ENCODE measurements around the gene PIK3C2A.

DNA sequence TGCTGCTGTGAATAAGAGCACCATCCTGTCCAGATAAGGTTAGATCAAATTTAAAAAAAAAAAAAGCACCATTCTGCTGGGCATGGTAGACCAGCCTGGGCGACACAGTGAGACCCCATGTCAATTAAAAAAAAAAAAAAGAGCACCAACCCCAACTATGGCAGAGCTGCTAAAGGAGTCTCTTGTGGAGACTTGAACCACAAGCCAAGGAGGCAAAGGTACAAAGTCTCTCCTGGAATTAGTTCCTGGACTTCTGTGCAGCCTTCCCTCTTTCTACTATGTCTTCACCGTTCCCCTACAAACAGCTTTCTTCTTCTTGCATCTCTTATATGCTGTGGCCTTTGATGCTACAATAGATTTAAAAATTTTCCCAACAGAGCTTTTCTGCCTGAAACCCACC is 1.3 kb downstream of the PIK3C2A start:
- TF ChIP-seq, protein P1, sequence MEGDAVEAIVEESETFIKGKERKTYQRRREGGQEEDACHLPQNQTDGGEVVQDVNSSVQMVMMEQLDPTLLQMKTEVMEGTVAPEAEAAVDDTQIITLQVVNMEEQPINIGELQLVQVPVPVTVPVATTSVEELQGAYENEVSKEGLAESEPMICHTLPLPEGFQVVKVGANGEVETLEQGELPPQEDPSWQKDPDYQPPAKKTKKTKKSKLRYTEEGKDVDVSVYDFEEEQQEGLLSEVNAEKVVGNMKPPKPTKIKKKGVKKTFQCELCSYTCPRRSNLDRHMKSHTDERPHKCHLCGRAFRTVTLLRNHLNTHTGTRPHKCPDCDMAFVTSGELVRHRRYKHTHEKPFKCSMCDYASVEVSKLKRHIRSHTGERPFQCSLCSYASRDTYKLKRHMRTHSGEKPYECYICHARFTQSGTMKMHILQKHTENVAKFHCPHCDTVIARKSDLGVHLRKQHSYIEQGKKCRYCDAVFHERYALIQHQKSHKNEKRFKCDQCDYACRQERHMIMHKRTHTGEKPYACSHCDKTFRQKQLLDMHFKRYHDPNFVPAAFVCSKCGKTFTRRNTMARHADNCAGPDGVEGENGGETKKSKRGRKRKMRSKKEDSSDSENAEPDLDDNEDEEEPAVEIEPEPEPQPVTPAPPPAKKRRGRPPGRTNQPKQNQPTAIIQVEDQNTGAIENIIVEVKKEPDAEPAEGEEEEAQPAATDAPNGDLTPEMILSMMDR (IDR thresholded peaks at IDR 0.05; ENCODE audit: insufficient read depth, low read length, poor library complexity, severe bottlenecking) = no peak
- no peak for TF ChIP-seq EZH2phosphoT487 (conservative IDR thresholded peaks at IDR 0.05; ENCODE audit: low read length)
